Measurements from ENCODE around the gene VIM. TPM values are rescaled to one million over a fixed set of nuclear protein-coding genes. Genes with fewer than 3 reads are reported as not detected.

The VIM gene
- total and polyA plus RNA-seq, 2 donors (not counting 1 experiment from before 2014, with no cell fraction given): 343 to 375 TPM

DNA sequence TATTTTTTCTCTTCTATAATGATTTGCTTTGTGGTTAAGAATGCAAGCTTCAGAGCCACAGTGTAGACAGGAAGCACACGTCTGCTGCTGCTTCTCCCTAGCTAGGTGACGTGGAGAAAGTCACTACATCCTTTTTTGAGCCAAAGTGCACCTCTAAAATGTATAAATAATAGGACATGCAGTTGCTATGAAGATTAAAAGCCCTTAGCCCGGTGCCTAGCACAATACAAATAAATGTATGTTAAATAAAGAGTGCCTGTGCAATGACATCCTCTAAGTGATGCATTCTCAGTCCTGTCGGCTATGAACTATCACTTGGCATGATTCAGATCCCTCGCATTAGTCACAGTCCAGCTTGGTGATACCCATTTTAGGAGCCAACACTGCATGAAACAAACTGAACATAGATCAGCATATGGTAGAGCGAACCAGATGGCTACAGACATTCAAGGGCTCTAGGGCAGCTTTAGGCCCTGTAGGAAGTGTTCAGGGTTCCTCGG, 21.8 kb upstream of the VIM start:
- intact Hi-C loops (cut with micrococcal nuclease): loop anchor here (1.0 to 10.0 kb wide), 3 partner anchors 10 to 1449 kb away; partner anchors contain the start of genes ARL5B and NSUN6
- TF ChIP-seq, protein P1, sequence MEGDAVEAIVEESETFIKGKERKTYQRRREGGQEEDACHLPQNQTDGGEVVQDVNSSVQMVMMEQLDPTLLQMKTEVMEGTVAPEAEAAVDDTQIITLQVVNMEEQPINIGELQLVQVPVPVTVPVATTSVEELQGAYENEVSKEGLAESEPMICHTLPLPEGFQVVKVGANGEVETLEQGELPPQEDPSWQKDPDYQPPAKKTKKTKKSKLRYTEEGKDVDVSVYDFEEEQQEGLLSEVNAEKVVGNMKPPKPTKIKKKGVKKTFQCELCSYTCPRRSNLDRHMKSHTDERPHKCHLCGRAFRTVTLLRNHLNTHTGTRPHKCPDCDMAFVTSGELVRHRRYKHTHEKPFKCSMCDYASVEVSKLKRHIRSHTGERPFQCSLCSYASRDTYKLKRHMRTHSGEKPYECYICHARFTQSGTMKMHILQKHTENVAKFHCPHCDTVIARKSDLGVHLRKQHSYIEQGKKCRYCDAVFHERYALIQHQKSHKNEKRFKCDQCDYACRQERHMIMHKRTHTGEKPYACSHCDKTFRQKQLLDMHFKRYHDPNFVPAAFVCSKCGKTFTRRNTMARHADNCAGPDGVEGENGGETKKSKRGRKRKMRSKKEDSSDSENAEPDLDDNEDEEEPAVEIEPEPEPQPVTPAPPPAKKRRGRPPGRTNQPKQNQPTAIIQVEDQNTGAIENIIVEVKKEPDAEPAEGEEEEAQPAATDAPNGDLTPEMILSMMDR (IDR thresholded peaks at IDR 0.05): no peak
- no peak for TF ChIP-seq EZH2 (IDR thresholded peaks at IDR 0.05; ENCODE audit: borderline replicate concordance, insufficient read depth, low read depth, low read length, poor library complexity, severe bottlenecking)
- no peaks in the 10 kb centered on the region for H4K20me1 ChIP-seq (ENCODE audit: control insufficient read depth, insufficient read depth, low read length, poor library complexity, severe bottlenecking)
- ChIA-PET POLR2A (interaction anchor here (1.8 kb wide), 1 partner anchor 23 kb away, joined by 23 read pairs; the partner anchor contains the start of gene VIM), CTCF (interaction anchor here (0.7 to 3.2 kb wide), 5 partner anchors 9 to 95 kb away, joined by 3 to 36 read pairs (median 4); partner anchors contain the start of gene VIM)
- ATAC-seq (ENCODE audit: low read depth): peak; percentile 45
- H3K4me3 ChIP-seq (ENCODE audit: control extremely low read depth in 1 of 5, extremely low read depth in 1 of 5, insufficient read depth in 1 of 5, low read depth in 2 of 5, low read length in 4 of 5): no peak overlapping the region
- Mint-ChIP-seq H3K4me1 (peaks cover 14% of the 10 kb centered on the region), H3K4me3 (peak overlapping the region; percentile 43), H3K9me3 (ENCODE audit: insufficient read depth) (no peaks in the 10 kb centered on the region), H3K27ac (peak overlapping the region; percentile 78), H3K27me3 (no peaks in the 10 kb centered on the region)
- peaks cover 9 to 19% of the 10 kb centered on the region in 2 donors for H3K4me1 ChIP-seq (ENCODE audit: control insufficient read depth in 2 of 2, insufficient read depth in 2 of 2, low read length in 2 of 2)
- H3K36me3 ChIP-seq (replicated peaks in 1 of 2; ENCODE audit: control extremely low read depth in 1 of 2, control insufficient read depth in 1 of 2, extremely low read depth in 1 of 2, insufficient read depth in 2 of 2, low read length in 1 of 2): no peaks in the 10 kb centered on the region
- no peaks in the 10 kb centered on the region for H3K27me3 ChIP-seq (replicated peaks in 1 of 4; ENCODE audit: control extremely low read depth in 1 of 4, control insufficient read depth in 3 of 4, insufficient read depth in 4 of 4, low read length in 3 of 4)
- H3K9me3 ChIP-seq (ENCODE audit: control extremely low read depth in 1 of 3, control insufficient read depth in 2 of 3, insufficient read depth in 1 of 3, low read length in 2 of 3): no peaks in the 10 kb centered on the region
- H3K79me2 ChIP-seq (ENCODE audit: control insufficient read depth, insufficient read depth, low read length): no peaks in the 10 kb centered on the region
- peak; percentile 74 for DNase-seq
- H2AFZ ChIP-seq (ENCODE audit: insufficient read depth, low read depth, low read length, poor library complexity, severe bottlenecking): no peak overlapping the region
- H3K4me2 ChIP-seq (replicated peaks; ENCODE audit: low read depth, low read length, poor library complexity, severe bottlenecking): no peak overlapping the region
- no peak overlapping the region for H3K9ac ChIP-seq (ENCODE audit: low read length)
- 81% methylated on average over 4 of the region's 7 CpGs for WGBS (ENCODE audit: insufficient coverage)
- peak overlapping the region in 1 of 2 donors; percentile 42 for H3K27ac ChIP-seq (ENCODE audit: low read length in 2 of 2)

DNA sequence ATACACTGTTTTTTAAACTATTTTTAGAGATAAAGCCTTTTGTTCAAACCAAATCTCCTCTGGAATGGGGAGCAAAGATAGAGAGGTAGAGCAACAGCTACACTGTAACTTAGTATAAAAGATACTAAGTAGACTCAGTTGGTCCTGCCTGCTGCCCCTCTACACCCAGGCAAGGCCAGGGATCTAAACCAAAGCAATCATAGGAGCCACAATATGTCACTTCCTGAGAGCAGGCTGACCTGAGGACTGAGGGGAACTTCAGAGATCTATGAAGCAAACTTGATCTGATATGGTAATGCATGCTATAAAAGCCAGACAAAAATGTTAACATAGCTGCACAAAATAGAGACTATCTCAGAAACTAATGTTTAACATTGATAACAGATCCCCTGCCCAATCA, 19.6 kb upstream of the VIM start:
- H3K4me1 ChIP-seq (ENCODE audit: control insufficient read depth in 2 of 2, insufficient read depth in 2 of 2, low read length in 2 of 2): peaks cover 6 to 15% of the 10 kb centered on the region in 2 donors
- H2AFZ ChIP-seq (ENCODE audit: insufficient read depth, low read depth, low read length, poor library complexity, severe bottlenecking): no peak overlapping the region
- Mint-ChIP-seq H3K4me3 (no peak overlapping the region), H3K27ac (no peak overlapping the region), H3K4me1 (peaks cover 10% of the 10 kb centered on the region), H3K27me3 (no peaks in the 10 kb centered on the region), H3K9me3 (ENCODE audit: insufficient read depth) (no peaks in the 10 kb centered on the region)
- CTCF ChIA-PET: no interaction called here
- no peak overlapping the region for H3K9ac ChIP-seq (ENCODE audit: low read length)
- no peaks in the 10 kb centered on the region for H3K79me2 ChIP-seq (ENCODE audit: control insufficient read depth, insufficient read depth, low read length)
- ATAC-seq (ENCODE audit: low read depth) (no peak), DNase-seq (no peak)
- no peaks in the 10 kb centered on the region for H3K9me3 ChIP-seq (ENCODE audit: control extremely low read depth in 1 of 3, control insufficient read depth in 2 of 3, insufficient read depth in 1 of 3, low read length in 2 of 3)
- H3K27me3 ChIP-seq (replicated peaks in 1 of 4; ENCODE audit: control extremely low read depth in 1 of 4, control insufficient read depth in 3 of 4, insufficient read depth in 4 of 4, low read length in 3 of 4): no peaks in the 10 kb centered on the region
- no peak overlapping the region for H3K27ac ChIP-seq (ENCODE audit: low read length in 2 of 2)
- no peak overlapping the region for H3K4me2 ChIP-seq (replicated peaks; ENCODE audit: low read depth, low read length, poor library complexity, severe bottlenecking)
- intact Hi-C loops (cut with micrococcal nuclease): loop anchor here (10.0 kb wide), 1 partner anchor 1446 kb away; the partner anchor contains the start of genes ARL5B and NSUN6
- no peak overlapping the region for H3K4me3 ChIP-seq (ENCODE audit: control extremely low read depth in 1 of 5, extremely low read depth in 1 of 5, insufficient read depth in 1 of 5, low read depth in 2 of 5, low read length in 4 of 5)
- no peaks in the 10 kb centered on the region for H3K36me3 ChIP-seq (replicated peaks in 1 of 2; ENCODE audit: control extremely low read depth in 1 of 2, control insufficient read depth in 1 of 2, extremely low read depth in 1 of 2, insufficient read depth in 2 of 2, low read length in 1 of 2)
- POLR2A ChIA-PET: no interaction called here
- H4K20me1 ChIP-seq (ENCODE audit: control insufficient read depth, insufficient read depth, low read length, poor library complexity, severe bottlenecking): no peaks in the 10 kb centered on the region
- TF ChIP-seq EZH2 (IDR thresholded peaks at IDR 0.05; ENCODE audit: borderline replicate concordance, insufficient read depth, low read depth, low read length, poor library complexity, severe bottlenecking): no peak
- TF ChIP-seq, protein P1 (IDR thresholded peaks at IDR 0.05): no peak
